HEK293 (cell line): Measurements from ENCODE around the gene ARHGEF7.

Experiments used
- CTCF ChIP-seq: fragments of 450-650 bp; formaldehyde crosslinking; IDR thresholded peaks from 2 replicates; pipeline ENCODE4 v1.5.1; 2016; ENCODE audit warnings: missing biosample characterization, missing genetic modification characterization
- GLIS2 ChIP-seq: fragments of 450-650 bp; formaldehyde crosslinking; IDR thresholded peaks from 2 replicates; pipeline ENCODE4 v1.5.1; 2016; ENCODE audit warnings: missing biosample characterization, missing genetic modification characterization
- TCF7L2 ChIP-seq: IDR thresholded peaks from 2 replicates; pipeline ENCODE4 v1.6.1; 2011; ENCODE audit warnings: low read depth, mild to moderate bottlenecking, inconsistent platforms, low read length, moderate library complexity, borderline replicate concordance
- ZNF23 ChIP-seq: fragments of 450-650 bp; formaldehyde crosslinking; IDR thresholded peaks from 2 replicates; pipeline ENCODE4 v1.5.1; 2016; ENCODE audit warnings: missing biosample characterization, missing genetic modification characterization, borderline replicate concordance
- ZNF561 ChIP-seq: fragments of 450-650 bp; IDR thresholded peaks from 2 replicates; pipeline ENCODE4 v1.5.1; 2018; ENCODE audit warnings: missing biosample characterization, missing genetic modification characterization, borderline replicate concordance
- ZNF654 ChIP-seq: fragments of 450-650 bp; formaldehyde crosslinking; IDR thresholded peaks from 2 replicates; pipeline ENCODE4 v1.5.1; 2016; ENCODE audit warnings: low read depth, missing biosample characterization, missing genetic modification characterization

DNA sequence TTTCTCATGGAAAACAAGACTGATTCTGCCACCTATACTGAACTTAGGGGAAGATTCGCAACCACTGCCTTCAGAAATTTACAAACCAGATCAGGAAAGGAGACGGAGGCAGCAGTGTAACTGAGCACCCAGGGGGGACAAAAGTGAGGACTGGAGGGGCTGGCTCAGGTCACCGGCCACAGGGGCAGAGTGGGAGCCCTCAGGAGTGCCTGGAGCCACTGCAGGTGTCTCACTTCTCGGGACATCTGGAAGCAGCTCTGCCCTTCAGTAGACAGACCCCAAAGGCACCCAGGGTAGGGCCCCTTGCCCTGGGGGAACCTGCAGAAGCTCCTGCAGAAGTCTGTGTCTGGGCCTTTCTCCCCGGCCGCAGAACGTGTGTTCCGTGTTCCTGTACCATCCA, 5.8 kb downstream of the ARHGEF7 start:
- TF ChIP-seq ZNF654 (tag by site-specific recombination) (no peak), CTCF (tag by site-specific recombination) (no peak), TCF7L2 (no peak), ZNF561 (tag by site-specific recombination) (no peak), ZNF23 (tag by site-specific recombination) (no peak), GLIS2 (tag by site-specific recombination) (no peak)
